Measurements from ENCODE around the gene RHOD.

The RHOD gene

GRCh38 chr11:67032830-67033551, 23.7 kb upstream of the RHOD start:
- DNase-seq (ENCODE audit: low read depth) = peak; percentile 80

- peak; percentile 97 for DNase-seq (ENCODE audit: low read depth)
Observed at GRCh38 chr11:67033661-67034166, 22.9 kb upstream of the RHOD start.

- DNase-seq (ENCODE audit: low read depth) = no peak
Observed at GRCh38 chr11:67034350-67034749, 22.3 kb upstream of the RHOD start.

- DNase-seq (ENCODE audit: low read depth) = no peak
Observed at GRCh38 chr11:67040147-67040546, 16.5 kb upstream of the RHOD start.

GRCh38 chr11:67041602-67042001, 15.0 kb upstream of the RHOD start:
- no peak for DNase-seq (ENCODE audit: low read depth)

- DNase-seq (ENCODE audit: low read depth) = no peak
Observed at GRCh38 chr11:67043572-67044349, 12.9 kb upstream of the RHOD start.

GRCh38 chr11:67044496-67044895, 12.2 kb upstream of the RHOD start:
- DNase-seq (ENCODE audit: low read depth) = no peak

- DNase-seq (ENCODE audit: low read depth) = peak; percentile 74
Observed at GRCh38 chr11:67045314-67045713, 11.3 kb upstream of the RHOD start.

GRCh38 chr11:67048515-67049130, 8.0 kb upstream of the RHOD start:
- peak; percentile 82 for DNase-seq (ENCODE audit: low read depth)

- no peak for DNase-seq (ENCODE audit: low read depth)
Observed at GRCh38 chr11:67050139-67050538, 6.5 kb upstream of the RHOD start.

- DNase-seq (ENCODE audit: low read depth) = no peak
Observed at GRCh38 chr11:67051180-67051893, 5.3 kb upstream of the RHOD start.

GRCh38 chr11:67051945-67052488, 4.6 kb upstream of the RHOD start:
- DNase-seq (ENCODE audit: low read depth) = no peak

GRCh38 chr11:67052891-67053290, 3.8 kb upstream of the RHOD start:
- no peak for DNase-seq (ENCODE audit: low read depth)

- DNase-seq (ENCODE audit: low read depth) = peak; percentile 29
Observed at GRCh38 chr11:67053896-67054329, 2.7 kb upstream of the RHOD start.

GRCh38 chr11:67054346-67054835, 2.3 kb upstream of the RHOD start:
- peak; percentile 70 for DNase-seq (ENCODE audit: low read depth)

- DNase-seq (ENCODE audit: low read depth) = peak; percentile 50
Observed at GRCh38 chr11:67054836-67055523, 1.7 kb upstream of the RHOD start.

- no peak for DNase-seq (ENCODE audit: low read depth)
Observed at GRCh38 chr11:67055812-67056211, 835 bp upstream of the RHOD start.

GRCh38 chr11:67057205-67057672, 592 bp downstream of the RHOD start:
- no peak for DNase-seq (ENCODE audit: low read depth)

- no peak for DNase-seq (ENCODE audit: low read depth)
Observed at GRCh38 chr11:67058506-67058905, 1.9 kb downstream of the RHOD start.

GRCh38 chr11:67059671-67060070, 3.0 kb downstream of the RHOD start:
- no peak for DNase-seq (ENCODE audit: low read depth)

- DNase-seq (ENCODE audit: low read depth) = no peak
Observed at GRCh38 chr11:67060111-67060522, 3.5 kb downstream of the RHOD start.
